ENCODE measurements around the gene TMF1.

The TMF1 gene

DNA sequence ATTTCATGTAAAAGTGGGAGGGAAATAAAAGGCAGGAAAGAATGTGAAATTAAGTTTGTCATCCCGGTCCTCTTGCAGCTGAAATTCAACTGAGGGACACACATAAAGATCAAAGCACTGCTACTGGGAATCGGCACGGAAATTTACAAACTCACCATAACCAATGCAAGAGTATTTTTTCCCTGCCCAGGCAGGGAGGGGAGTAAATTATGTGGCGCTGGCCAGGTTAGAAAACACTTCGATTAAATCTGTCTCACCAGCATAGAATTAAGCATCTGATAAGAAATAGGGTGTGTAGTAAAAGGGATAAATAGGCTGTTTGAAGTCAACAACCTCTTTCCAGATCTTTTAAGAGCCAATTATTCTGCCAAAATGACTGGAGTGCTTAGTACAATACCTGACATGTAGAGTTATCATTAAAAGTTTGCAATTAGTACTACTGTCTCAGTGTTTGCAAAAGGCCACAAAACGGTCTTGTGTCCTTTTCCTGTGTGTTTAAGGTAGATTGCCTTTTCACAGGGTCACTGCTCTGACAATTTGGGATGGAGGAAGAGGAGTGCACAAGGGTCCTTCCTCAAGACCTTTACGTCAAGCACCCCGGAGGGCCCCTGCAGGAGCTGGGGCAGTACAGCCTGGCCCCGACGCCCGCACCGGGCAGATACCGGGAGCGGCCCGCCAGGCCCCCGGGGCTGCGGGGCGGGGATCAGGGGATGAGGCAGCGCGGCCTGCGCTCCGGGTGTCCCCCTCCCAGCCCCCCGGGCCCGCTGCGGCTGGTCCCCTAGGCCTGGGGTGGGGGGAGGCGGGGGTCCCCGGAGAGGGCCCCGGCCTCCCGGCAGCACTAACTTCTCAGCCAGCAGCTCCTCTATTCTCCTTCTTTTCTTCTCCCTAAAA lies 27.4 kb upstream of the TMF1 start:
- DNase-seq, result no peak

DNA sequence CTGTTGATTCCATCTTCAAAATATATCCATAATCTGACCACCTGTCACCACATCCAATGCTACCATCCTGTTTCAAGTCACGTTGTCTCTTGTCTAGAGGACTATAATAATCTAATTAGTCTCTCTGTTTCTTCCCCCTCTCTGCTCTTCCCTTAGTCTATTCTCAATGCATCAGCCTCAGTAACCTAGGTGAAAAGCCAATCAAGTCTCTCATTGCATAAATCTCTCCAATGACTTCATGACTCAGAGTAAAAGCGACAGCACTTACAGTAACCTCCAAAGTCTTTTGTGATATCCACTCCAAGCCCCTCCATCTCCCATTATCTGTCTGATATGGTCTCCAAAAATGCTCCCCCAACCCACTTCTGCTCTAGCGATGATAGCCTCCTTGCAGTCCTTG lies 20.8 kb upstream of the TMF1 start:
- no peak for DNase-seq

DNA sequence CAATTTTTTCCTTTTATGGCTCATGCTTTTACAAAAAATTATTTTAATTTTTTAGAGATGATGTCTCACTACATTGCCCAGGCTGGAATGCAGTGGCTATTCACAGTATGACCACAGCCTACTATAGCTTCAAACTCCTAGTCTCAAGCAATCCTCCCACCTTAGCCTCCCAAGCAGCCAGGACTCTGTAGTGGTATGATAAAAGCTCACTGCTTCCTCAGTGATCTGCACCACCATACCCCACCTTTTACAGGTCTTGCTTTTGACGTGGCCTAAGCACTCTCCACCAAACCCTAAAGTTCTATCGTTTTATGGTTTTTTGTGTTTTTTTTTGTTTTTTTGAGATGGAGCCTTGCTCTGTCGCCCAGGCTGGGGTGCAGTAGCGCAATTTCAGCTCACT lies 14.0 kb upstream of the TMF1 start:
- DNase-seq, result no peak

DNA sequence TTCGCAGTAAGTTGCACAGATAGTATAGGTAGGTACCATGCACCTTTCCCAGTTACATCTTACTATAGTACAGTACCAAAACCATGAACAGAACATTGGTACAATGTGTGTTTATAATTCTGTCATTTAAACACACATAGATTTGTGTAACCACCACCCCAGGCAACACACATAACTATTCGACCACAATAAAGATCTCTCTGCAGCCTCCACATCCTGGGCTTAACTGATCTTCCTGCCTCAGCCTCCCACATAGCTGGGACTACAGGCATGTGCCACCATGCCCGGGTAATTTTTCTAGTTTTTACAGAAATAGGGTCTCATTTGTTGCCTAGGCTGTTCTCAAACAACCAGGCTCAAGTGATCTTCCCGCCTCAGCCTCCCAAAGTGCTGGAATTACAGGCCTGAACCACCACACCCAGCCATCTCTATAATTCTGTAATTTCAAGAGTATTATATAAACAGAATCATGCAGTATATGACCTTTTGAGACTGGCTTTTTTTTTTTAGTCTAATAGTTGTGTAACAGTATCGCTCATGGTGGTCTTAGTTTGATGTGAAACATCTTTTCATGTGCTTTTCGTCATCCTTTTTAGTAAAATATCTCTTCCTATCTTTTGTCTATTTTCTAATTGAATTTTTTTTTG lies 13.3 kb upstream of the TMF1 start:
- no peak for DNase-seq

DNA sequence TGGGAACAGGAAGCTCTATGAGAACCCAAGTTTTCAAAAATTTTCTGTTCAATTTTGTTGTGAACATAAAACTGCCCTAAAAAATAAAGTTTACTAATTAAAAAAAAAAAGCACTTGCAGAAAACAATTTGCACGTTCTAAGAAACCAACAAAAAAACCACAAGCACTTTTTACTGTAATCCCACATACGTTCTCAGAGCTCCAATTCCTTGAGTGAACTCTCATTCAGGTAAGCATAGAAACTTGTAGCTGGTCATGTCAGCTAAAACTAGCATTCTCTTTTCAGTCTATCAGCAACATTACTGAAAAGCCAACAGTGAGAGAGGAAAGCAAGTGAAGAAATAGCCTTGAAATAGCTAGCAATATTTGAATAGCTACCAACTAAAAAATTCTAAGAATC lies 11.5 kb upstream of the TMF1 start:
- no peak for DNase-seq

DNA sequence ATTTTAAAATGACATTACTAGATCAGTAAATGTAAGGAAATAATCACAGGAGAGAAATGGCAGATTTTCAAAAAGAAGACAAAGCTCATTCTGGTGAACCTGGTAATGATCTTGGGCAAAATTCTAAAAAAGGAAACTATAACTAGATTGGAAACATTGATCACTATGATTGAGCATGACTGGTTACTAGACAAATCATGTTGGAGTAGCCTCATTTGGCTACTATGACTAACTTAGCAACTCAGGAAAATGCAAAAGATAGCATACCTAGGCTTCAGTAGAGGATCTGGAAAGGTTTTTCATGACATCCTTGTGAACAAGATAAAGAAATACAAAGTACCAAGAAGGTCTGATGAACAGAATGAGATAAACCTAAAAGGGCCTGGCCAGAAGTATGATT lies 7.6 kb upstream of the TMF1 start:
- no peak for DNase-seq

DNA sequence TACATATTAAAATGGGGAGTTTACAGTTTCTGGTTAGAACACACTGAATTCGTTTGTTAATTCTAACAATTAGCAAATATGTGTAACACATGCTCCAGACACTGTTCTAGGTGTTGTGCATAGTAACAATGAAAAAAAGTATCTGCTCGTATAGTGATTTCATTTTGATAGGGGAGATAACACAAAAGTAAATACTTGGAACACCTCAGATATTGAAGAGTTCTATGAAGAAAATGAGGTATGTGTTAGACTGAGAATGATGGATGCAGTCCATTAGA lies 6.8 kb upstream of the TMF1 start:
- no peak for DNase-seq

DNA sequence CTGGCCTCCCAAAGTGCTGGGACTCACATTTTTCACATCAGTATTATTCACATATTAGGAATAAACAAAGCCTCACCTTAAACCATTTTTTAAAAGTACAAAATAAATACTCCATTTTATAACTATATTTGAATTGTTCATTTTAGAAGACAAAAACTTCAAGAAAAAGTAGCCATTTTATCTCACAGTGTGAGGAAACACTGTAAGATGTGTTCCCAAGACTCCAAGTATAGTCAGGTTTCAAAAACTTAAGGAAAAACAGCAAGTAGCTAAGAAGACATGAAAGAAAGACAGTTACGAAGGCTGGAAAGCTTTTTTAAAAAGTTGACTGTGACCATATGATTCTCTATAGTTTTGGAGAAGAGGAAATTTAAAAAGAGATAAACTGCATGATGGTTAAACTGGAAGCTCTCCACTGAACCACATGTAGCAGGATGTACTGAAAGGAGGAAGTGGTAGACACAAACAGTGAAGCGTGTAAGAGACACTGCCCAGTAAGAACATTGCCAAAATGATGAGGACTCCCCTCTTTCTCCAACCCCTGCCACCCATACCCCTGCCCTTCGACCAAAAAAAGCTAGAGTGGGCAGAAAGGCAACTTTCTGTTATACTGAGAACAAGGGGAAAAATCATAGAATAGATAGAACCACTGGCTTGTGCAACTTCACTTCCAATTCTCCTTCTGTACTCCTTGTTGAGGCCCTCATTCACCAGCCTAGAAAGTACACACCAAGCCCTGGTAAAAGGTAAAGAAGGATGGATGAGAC lies 6.2 kb upstream of the TMF1 start:
- DNase-seq, result no peak

DNA sequence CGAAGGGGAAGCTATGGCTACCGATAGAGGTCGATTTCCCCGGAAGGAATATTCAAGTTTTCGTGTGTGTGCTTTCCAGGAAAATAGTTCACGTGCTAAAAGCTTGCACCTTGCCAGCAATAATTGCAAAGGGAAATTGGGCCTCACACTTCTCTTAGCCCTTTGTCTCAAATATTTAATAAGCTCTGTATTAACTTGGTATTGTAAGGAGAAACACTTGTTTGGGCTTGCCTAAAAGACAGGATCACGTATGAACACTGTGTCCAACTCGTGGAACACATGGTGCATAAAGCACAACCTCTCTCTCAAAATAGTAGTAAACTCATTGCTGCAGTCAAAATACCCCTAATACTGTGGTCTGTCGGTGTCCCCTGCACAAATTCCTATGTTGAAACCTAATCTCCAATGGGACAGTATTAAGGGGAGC lies 352 bp upstream of the TMF1 start:
- no peak for DNase-seq

DNA sequence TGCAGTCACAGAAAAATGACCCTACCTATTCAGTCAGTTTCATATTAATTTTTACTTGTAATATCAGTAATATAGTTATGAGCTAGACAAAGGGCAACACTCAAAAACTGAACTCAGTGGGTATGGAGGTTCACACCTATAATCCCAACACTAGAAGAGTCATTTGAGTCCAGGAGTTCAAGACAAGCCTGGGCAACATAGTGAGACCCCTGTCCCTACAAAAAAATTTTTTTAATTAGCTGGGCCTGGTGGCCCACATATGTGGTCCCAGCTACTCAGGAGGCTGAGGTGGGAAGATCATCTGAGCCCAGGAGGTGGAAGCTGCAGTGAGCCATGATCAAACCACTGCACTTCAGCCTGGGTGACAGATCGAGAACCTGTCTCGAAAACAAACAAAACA lies 3.1 kb downstream of the TMF1 start:
- no peak for DNase-seq

DNA sequence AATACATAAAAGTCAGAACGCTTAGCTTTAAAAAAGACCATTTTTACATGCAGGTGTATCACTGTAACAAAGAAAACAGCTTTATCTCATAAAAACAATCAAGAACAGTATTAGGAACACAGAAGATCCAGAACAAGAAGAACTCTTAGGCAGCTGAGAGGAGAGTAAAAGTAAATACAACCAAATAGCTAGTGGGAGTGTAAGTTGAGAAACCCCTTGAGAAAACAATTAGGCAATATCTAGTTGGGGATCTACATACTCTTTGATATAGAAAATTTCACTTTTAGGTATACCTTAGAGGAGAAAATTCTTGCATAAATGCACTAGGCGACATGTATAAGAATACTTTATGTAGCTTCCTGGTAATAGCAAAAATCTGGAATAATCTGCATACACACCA lies 7.5 kb downstream of the TMF1 start:
- no peak for DNase-seq

DNA sequence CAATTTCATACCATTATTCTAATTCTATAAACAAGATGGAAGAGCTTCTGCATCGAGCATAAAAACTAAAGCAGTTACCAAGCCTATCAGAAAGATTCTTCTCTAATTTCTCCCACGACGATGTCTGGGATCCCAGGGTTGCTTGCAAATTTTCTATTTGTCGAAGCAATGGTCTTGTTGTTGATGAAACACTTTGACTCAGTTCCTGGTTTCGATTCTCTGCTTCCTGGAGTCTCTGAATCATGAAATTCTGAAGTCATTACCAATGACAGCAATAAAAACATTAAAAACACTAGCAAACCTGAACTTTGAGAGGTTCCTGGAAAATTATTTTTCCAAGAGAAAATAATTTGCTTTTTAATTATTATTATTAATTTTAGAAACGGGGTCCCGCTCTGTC lies 18.7 kb downstream of the TMF1 start:
- peak; percentile 43 for DNase-seq

DNA sequence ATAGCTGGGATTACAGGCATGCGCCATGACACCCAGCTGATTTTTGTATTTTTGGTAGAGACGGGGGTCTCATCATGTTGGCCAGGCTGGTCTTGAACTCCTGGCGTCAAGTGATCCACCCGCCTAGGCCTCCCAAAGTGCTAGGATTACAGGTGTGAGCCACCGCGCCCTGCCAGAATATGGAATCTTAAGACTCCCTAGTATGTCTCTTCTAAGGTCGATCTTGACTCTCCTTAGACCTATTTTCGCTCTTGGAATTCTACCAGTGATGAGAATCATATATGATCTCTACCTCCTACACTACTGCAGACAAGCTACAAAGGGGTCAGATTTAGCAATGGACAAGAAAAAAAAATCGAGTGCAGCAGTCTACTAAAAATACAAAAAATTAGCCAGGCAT lies 19.4 kb downstream of the TMF1 start:
- no peak for DNase-seq

DNA sequence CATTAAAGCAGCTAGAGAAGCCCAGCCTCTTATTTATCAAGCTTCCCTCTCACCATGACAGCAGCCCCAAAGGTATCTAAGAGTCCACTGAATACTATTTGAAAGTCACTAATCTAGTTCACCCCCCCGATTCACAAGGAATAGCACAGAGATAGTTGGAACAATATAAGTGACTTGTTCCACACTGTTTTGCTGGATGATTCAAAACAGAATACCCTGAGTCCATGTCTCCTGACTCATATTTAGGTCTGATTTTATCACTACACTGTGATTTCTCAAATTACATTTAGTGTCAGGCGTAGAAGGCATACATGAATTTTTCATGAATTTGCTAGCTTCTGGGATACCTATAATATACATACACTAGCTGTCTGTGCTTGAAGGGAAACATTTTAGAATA lies 20.0 kb downstream of the TMF1 start:
- no peak for DNase-seq

DNA sequence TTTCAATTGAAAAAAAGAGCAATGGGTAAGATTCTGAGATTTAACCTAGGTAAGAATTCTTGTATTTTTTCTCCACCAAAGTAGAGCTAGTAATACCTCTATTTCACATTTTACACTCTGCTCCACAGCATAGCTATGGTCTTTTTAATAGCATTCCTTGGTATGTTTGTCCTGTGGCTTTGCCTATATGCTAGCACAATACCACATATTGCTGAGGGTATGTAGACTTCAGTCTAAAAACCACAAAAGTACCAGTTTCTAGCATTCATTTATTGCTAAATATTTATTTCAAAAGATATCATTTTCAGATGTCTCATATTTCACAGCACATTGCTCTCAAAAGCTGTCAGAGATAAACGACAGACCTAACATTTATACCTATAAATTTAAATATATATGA lies 20.5 kb downstream of the TMF1 start:
- DNase-seq, result no peak

DNA sequence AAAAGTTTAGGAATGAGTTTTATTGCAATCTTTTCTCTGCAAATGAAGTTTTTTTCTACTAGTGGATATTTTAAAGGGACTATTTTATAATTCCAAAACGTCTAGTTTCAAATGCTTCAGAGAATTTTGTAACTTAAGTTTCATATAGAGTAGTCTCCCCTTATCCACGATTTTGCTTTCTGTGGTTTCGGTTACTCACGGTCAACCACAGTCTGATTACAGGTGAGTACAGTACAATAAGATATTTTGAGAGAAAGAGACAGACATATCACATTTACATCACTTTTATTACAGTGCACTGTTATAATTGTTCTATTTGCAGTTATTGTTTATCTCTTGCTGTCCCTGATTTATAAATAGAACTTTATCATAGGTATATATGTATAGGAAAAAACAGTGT lies 31.3 kb downstream of the TMF1 start:
- no peak for DNase-seq

DNA sequence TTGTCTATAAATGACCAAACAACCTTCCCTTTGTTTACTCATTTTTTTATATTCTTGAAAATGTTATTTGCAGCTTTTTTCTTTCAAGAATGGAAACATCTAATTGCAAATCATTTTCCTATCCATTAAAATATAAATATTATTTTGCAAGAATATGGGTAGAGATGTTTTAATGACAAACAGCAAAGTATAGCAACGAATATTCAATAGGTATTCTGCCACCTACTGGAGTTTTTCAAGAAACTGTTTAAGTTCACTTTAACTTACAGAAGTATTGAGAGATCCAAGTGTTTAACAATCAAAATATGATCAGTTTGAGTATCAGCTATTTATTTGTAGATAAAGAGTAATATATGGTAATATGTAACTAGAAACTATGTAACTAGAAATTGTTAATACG lies 31.7 kb downstream of the TMF1 start:
- DNase-seq, result no peak

DNA sequence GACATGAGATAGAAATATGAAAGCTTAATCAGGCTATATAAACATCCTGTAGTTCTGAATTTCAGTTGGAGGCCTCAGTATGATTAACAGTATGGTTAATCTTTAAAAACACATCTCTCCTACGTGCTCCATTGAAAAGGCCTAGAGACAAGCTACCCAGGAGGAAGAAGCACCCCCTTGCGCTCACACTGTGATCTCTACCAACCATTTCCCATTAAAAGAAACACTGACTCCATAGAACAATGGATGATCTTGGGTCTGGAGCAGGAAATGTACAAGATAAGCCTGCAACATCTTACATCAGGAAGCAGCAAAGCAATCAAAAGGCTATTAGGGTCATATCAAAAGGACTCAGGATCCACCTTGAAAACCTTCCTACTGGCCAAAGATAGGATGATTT lies 35.2 kb downstream of the TMF1 start:
- DNase-seq, result no peak

DNA sequence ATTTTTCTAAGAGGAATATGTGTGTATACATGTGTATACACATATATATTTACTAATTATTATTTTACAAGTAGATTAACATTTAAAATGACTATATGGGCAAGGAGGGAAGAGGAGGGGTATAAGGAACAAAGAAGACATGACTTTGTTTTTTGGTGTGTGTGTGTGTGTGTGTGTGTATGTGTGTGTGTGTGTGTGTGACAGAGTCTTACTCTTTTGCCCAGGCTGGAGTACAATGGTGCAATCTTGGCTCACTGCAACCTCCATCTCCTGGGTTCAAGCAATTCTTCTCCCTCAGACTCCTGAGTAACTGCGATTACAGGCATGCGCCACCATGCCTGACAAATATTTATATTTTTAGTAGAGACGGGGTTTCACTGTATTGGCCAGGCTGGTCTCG lies 36.0 kb downstream of the TMF1 start:
- DNase-seq, result no peak

DNA sequence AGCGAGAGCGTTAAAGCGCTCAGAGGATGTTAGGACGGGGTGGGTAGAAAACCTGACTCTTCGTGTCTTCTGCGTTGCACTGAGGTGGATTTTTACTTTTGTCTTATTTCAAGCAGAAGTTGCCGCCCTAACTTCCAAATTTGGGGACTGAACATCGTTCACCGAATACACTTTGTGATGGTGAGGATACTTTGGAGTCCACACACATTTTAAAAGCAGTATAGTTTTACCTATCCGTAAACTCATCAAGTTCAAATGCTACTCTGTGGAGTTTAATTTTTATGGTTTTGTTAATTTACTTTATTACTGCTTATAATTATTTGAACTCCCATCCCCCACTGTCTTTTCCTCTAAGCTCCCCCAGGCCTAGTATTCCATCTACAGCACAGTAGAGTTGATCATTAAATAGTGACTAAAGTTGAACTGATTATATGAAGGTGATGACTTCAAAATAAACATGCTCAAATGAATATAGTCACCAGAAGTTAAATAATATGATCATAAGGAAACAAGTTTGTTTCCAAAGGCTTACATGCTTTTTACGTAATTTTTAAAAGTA lies 38.0 kb downstream of the TMF1 start:
- no peak for DNase-seq

DNA sequence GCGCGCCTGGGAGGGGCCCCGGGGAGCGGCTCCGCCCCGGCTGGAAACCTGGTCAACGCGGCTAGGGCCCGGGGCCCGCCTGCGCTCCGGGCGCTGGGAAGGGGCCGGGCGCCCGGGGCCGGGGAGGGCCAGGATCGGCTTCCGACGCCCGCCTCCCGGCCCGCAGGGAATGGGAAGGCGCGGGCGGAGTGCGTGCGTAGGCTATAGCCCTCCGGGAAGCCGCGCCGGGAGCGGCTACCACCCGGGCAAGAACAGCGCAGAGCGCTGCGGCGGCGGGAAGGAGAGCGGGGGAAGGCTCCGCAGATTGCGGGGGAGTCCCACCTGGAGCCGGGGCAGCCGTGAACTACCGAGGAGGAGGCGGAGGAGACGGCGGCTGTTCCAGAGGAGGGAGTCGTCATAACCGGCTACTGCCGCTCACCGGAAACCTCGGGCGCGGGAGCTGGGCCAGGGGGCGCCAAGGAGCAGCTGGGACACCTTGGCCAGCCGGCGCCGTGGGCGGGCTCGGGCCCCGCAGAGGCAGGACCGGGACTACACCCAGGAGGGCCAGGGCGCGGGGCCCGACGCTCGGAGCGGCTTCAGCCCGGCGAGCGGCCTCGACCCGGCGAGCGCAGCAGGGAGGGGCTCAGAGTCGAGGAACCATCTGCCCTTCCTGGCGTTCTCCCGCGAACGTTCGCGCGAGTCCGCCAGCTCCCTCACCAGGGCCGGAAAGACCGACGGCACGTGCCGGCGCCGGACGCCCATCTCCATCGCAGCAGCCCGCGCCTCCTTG lies 38.7 kb downstream of the TMF1 start, which contains the start of gene EOGT:
TSS of gene EOGT (minus strand) at position 432 of the 769 bp plus-strand sequence. CDS start 3,838 bp downstream, outside the sequence.
- peak; percentile 87 for DNase-seq

DNA sequence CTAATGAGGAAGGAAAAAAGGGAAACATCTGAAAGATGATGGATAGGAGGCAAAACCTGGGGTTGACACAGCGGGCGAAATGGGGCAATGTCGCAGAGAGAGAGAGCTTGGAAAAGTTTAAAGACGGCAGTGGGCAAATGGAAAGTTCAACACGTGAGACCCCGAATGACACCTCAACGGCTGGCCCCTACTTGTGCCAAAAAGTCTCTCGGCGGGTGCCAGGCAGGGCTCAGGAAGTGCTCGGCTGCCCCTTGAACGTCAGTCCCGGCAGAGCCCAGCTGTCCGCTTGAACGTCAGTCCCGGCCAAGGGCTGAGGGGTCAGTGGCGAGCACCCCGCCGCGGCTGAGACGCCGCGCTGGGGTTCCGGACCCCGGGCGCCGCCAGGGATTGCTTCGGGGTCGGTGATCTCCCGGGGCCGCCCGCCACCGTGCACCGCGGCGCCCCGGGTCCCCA lies 39.3 kb downstream of the TMF1 start:
- peak; percentile 34 for DNase-seq

All from fibroblast of skin of back (primary cell).